Neuronal stem cell (in vitro differentiated cells): ENCODE results near the gene WRAP53.

Source experiments
- DNase-seq: peaks from one replicate; pipeline ENCODE4 v3.0.0-alpha.2; 2013; ENCODE audit warnings: low spot score
- H2AFZ ChIP-seq: one replicate; pipeline ENCODE4 v1.6.1; 2013; ENCODE audit warnings: mild to moderate bottlenecking, low read length, inconsistent platforms
- H2AK5ac ChIP-seq: 2 replicates; pipeline ENCODE4 v1.6.1; 2013; ENCODE audit warnings: low read depth, mild to moderate bottlenecking, inconsistent platforms, low read length, moderate library complexity, mixed read lengths
- H2BK120ac ChIP-seq: 2 replicates; pipeline ENCODE4 v1.6.1; 2013; ENCODE audit warnings: low read depth, mild to moderate bottlenecking, inconsistent platforms, low read length, moderate library complexity, mixed read lengths
- H2BK12ac ChIP-seq: one replicate; pipeline ENCODE4 v1.6.1; 2013; ENCODE audit warnings: low read length, inconsistent platforms
- H2BK15ac ChIP-seq: 2 replicates; pipeline ENCODE4 v1.6.1; 2013; ENCODE audit warnings: mild to moderate bottlenecking, low read length, inconsistent platforms, mixed read lengths
- H2BK5ac ChIP-seq: one replicate; pipeline ENCODE4 v1.6.1; 2013; ENCODE audit warnings: inconsistent platforms, mild to moderate bottlenecking, low read length, moderate library complexity
- H3K14ac ChIP-seq: one replicate; pipeline ENCODE4 v1.6.1; 2013; ENCODE audit warnings: low read length, inconsistent platforms
- H3K18ac ChIP-seq: 2 replicates; pipeline ENCODE4 v1.6.1; 2013; ENCODE audit warnings: low read length, inconsistent platforms
- H3K23ac ChIP-seq: 2 replicates; pipeline ENCODE4 v1.6.1; 2013; ENCODE audit warnings: low read depth, mild to moderate bottlenecking, mixed read lengths, low read length, inconsistent platforms; ENCODE audit not compliant: poor library complexity
- H3K27ac ChIP-seq: replicated peaks from 3 replicates; pipeline ENCODE4 v1.5.1; 2013; ENCODE audit warnings: low read length, inconsistent platforms
- H3K27me3 ChIP-seq, 3 experiments: 2 replicates each; pipeline ENCODE4 v1.6.1; 2013; ENCODE audit warnings: low read length in 3 of 3, mild to moderate bottlenecking in 2 of 3, inconsistent platforms in 1 of 3, low read depth in 1 of 3, mixed read lengths in 1 of 3, moderate library complexity in 1 of 3; ENCODE audit not compliant: control insufficient read depth in 3 of 3, insufficient read depth in 3 of 3
- H3K36me3 ChIP-seq, 2 donors: replicated peaks in 1 of 2; 2 replicates each; pipeline ENCODE4 v1.6.1; 2013; ENCODE audit warnings: low read length in 2 of 2; ENCODE audit not compliant: control insufficient read depth in 2 of 2, insufficient read depth in 2 of 2
- H3K4ac ChIP-seq: 2 replicates; pipeline ENCODE4 v1.6.1; 2013; ENCODE audit warnings: inconsistent platforms, mild to moderate bottlenecking, low read length, moderate library complexity
- H3K4me1 ChIP-seq, 2 donors: 1 replicate in 1 of 2; 2 replicates in 1 of 2; pipeline ENCODE4 v1.6.1; 2013; ENCODE audit warnings: low read length in 2 of 2, low read depth in 1 of 2; ENCODE audit not compliant: control insufficient read depth in 2 of 2, insufficient read depth in 1 of 2
- H3K4me2 ChIP-seq: one replicate; pipeline ENCODE4 v1.6.1; 2013; ENCODE audit warnings: mild to moderate bottlenecking, low read length, inconsistent platforms; ENCODE audit not compliant: insufficient read depth, poor library complexity, severe bottlenecking
- H3K4me3 ChIP-seq, 2 donors: 2 replicates each; pipeline ENCODE4 v1.5.1; 2013; ENCODE audit warnings: low read length in 2 of 2, mild to moderate bottlenecking in 2 of 2, inconsistent platforms in 1 of 2, moderate library complexity in 1 of 2
- H3K79me1 ChIP-seq: one replicate; pipeline ENCODE4 v1.6.1; 2013; ENCODE audit warnings: low read depth, mild to moderate bottlenecking, inconsistent platforms, low read length, moderate library complexity
- H3K9ac ChIP-seq: one replicate; pipeline ENCODE4 v1.6.1; 2013; ENCODE audit warnings: mild to moderate bottlenecking, low read depth, low read length, inconsistent platforms; ENCODE audit not compliant: poor library complexity
- H3K9me3 ChIP-seq, 2 donors: replicated peaks in 1 of 2; 2 replicates each; pipeline versions ENCODE3 to v1.6.1; 2013; ENCODE audit warnings: low read length in 2 of 2, mild to moderate bottlenecking in 2 of 2, inconsistent platforms in 1 of 2, low read depth in 1 of 2, mixed read lengths in 1 of 2, moderate library complexity in 1 of 2; ENCODE audit not compliant: control insufficient read depth in 2 of 2, insufficient read depth in 1 of 2
- H4K8ac ChIP-seq: one replicate; pipeline ENCODE4 v1.6.1; 2013; ENCODE audit warnings: low read depth, mild to moderate bottlenecking, inconsistent platforms, low read length, moderate library complexity
- H4K91ac ChIP-seq: one replicate; pipeline ENCODE4 v1.6.1; 2013; ENCODE audit warnings: low read length, low read depth, mild to moderate bottlenecking, inconsistent platforms; ENCODE audit not compliant: poor library complexity
- WGBS, 2 donors: extraction: QIAGEN DNeasy Blood & Tissue Kit; methylation state at CpG; one replicate each; pipeline ENCODE4 v1.1.7; 2013; ENCODE audit warnings: missing lambda C conversion rate in 2 of 2, mixed read lengths in 1 of 2; ENCODE audit not compliant: insufficient read length in 2 of 2, insufficient replicate concordance in 1 of 2; ENCODE audit errors: extremely low coverage in 2 of 2; 5-methylcytosine and 5-hydroxymethylcytosine counted together

The WRAP53 gene

GRCh38 chr17:7687072-7687907 is 987 bp upstream of the WRAP53 start, which contains the start of gene TP53:
TSS of gene TP53 (minus strand) at chr17:7687490. CDS start at chr17:7676594, 10,896 bp downstream.
- peak within 1 kb of the TSS; percentile 84 for H2BK15ac ChIP-seq

GRCh38 chr17:7688808-7689316 is 585 bp downstream of the WRAP53 start:
- peak overlapping the region; percentile 94 for H2BK5ac ChIP-seq
- H3K9me3 ChIP-seq = no peaks in the 10 kb centered on the region

More at GRCh38 chr17:7687072-7687907, 987 bp upstream of the WRAP53 start, which contains the start of gene TP53:
- Histone ChIP-seq H4K91ac (no peak within 1 kb of the TSS), H2BK120ac (no peak within 1 kb of the TSS), H3K9ac (peak within 1 kb of the TSS; percentile 90), H3K27ac (peak within 1 kb of the TSS; percentile 96), H2BK12ac (no peak within 1 kb of the TSS), H3K23ac (peak within 1 kb of the TSS; percentile 83), H3K79me1 (peaks cover 2% of the 10 kb centered on the region), H3K36me3 (peaks cover 4 to 46% of the 10 kb centered on the region in 2 donors), H2BK5ac (peak within 1 kb of the TSS; percentile 94), H3K14ac (peak within 1 kb of the TSS; percentile 95), H4K8ac (no peak within 1 kb of the TSS), H3K4ac (no peak within 1 kb of the TSS), H3K18ac (peak within 1 kb of the TSS; percentile 95), H3K9me3 (no peaks in the 10 kb centered on the region), H3K4me2 (peak within 1 kb of the TSS; percentile 90), H3K4me1 (peaks cover 5 to 13% of the 10 kb centered on the region in 2 donors), H2AK5ac (peak within 1 kb of the TSS; percentile 49), H3K4me3 (peak within 1 kb of the TSS; percentile 88 to 92), H2AFZ (peak within 1 kb of the TSS; percentile 77), H3K27me3 (no peaks in the 10 kb centered on the region)
- peak; percentile 92 for DNase-seq
- no CpG with 5 or more reads among the region's 30 CpGs for WGBS, 2 donors

GRCh38 chr17:7695586-7695985 is 7.3 kb downstream of the WRAP53 start:
- no peak for DNase-seq
- WGBS, 2 donors = no CpG with 5 or more reads among the region's 10 CpGs
- H4K91ac ChIP-seq = no peak overlapping the region

More at GRCh38 chr17:7688808-7689316, 585 bp downstream of the WRAP53 start:
- H3K27me3 ChIP-seq = no peaks in the 10 kb centered on the region
- H2AK5ac ChIP-seq = peak overlapping the region; percentile 58
- H4K91ac ChIP-seq = no peak overlapping the region
- H3K23ac ChIP-seq = peak overlapping the region; percentile 30
- H3K36me3 ChIP-seq = peaks cover 9 to 44% of the 10 kb centered on the region in 2 donors
- no peak overlapping the region for H2BK120ac ChIP-seq
- peak overlapping the region; percentile 90 for H3K4me2 ChIP-seq
- H3K4me3 ChIP-seq = peak overlapping the region; percentile 88 to 90
- peaks cover 5 to 13% of the 10 kb centered on the region in 2 donors for H3K4me1 ChIP-seq
- H4K8ac ChIP-seq = no peak overlapping the region
- no peaks in the 10 kb centered on the region for H3K79me1 ChIP-seq
- WGBS, 2 donors = no CpG with 5 or more reads among the region's 13 CpGs
- DNase-seq = no peak
- peak overlapping the region; percentile 87 for H3K27ac ChIP-seq
- H2BK15ac ChIP-seq = peak overlapping the region; percentile 38
- no peak overlapping the region for H3K4ac ChIP-seq
- H3K18ac ChIP-seq = peak overlapping the region; percentile 57
- no peak overlapping the region for H2BK12ac ChIP-seq
- no peak overlapping the region for H3K14ac ChIP-seq
- H3K9ac ChIP-seq = peak overlapping the region; percentile 75
- peak overlapping the region; percentile 77 for H2AFZ ChIP-seq

More at GRCh38 chr17:7695586-7695985, 7.3 kb downstream of the WRAP53 start:
- H2BK5ac ChIP-seq = no peak overlapping the region
- no peaks in the 10 kb centered on the region for H3K9me3 ChIP-seq
- H3K36me3 ChIP-seq = peaks cover 19 to 54% of the 10 kb centered on the region in 2 donors
- H4K8ac ChIP-seq = no peak overlapping the region
- no peak overlapping the region for H3K23ac ChIP-seq
- H2AFZ ChIP-seq = no peak overlapping the region
- H3K4me1 ChIP-seq = no peaks in the 10 kb centered on the region
- no peak overlapping the region for H2BK15ac ChIP-seq
- H3K27ac ChIP-seq = no peak overlapping the region
- H3K4me2 ChIP-seq = no peak overlapping the region
- no peak overlapping the region for H2BK12ac ChIP-seq
- peaks cover 3% of the 10 kb centered on the region for H3K79me1 ChIP-seq
- H3K18ac ChIP-seq = no peak overlapping the region
- no peak overlapping the region for H3K4ac ChIP-seq
- no peak overlapping the region for H2AK5ac ChIP-seq
- no peak overlapping the region for H3K4me3 ChIP-seq
- no peak overlapping the region for H3K9ac ChIP-seq
- H3K27me3 ChIP-seq = no peaks in the 10 kb centered on the region
- H2BK120ac ChIP-seq = no peak overlapping the region
- H3K14ac ChIP-seq = no peak overlapping the region
